ENCODE measurements around the gene C11orf98.

- no peak for TF ChIP-seq EZH2 (IDR thresholded peaks at IDR 0.05; ENCODE audit: low read length)
- no peak for TF ChIP-seq CTCF (optimal IDR thresholded peaks at IDR 0.05 in 1 of 3, IDR thresholded peaks at IDR 0.05 in 1 of 3, conservative IDR thresholded peaks at IDR 0.05 in 1 of 3; ENCODE audit: extremely low read depth in 1 of 3, insufficient read depth in 2 of 3, low read length in 3 of 3)
These were observed 6.8 kb upstream of the C11orf98 start, which contains the start of the genes LBHD1 and UQCC3 for GRCh38 chr11:62671608-62672389.

Measured in keratinocyte (primary cell).